Measurements from ENCODE around the gene CPS1.

Gene CPS1

DNA sequence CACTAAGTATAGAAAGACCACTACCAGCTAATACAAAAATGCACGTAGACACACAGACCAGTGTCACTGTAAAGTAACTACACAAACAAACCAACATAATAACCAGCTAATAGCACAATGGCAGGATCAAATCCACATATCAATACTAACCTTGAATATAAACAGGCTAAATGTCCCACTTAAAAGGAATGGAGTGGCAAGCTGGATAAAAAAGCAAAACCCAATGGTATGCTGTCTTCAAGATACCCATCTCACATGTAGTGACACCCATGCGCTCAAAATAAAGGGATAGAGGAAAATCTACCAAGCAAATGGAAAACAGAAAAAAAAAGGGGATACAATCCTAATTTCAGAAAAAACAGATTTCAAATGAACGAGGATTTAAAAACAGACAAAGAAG lies 41.8 kb downstream of the CPS1 start:
- no peak overlapping the region for H3K4me3 ChIP-seq (ENCODE audit: low read depth, low read length)
- no peak for DNase-seq (ENCODE audit: low read depth)
- TF ChIP-seq CTCF (conservative IDR thresholded peaks at IDR 0.05; ENCODE audit: low read depth, low read length): no peak

- DNase-seq (ENCODE audit: low read depth): no peak
- no peak for TF ChIP-seq CTCF (conservative IDR thresholded peaks at IDR 0.05; ENCODE audit: low read depth, low read length)
- H3K4me3 ChIP-seq (ENCODE audit: low read depth, low read length): no peak overlapping the region
Observed at GRCh38 chr2:210599476-210599875, 43.1 kb downstream of the CPS1 start.

GRCh38 chr2:210604666-210605065 lies 48.3 kb downstream of the CPS1 start:
- no peak overlapping the region for H3K4me3 ChIP-seq (ENCODE audit: low read depth, low read length)
- DNase-seq (ENCODE audit: low read depth): no peak
- no peak for TF ChIP-seq CTCF (conservative IDR thresholded peaks at IDR 0.05; ENCODE audit: low read depth, low read length)

GRCh38 chr2:210606001-210606400 lies 49.6 kb downstream of the CPS1 start:
- no peak overlapping the region for H3K4me3 ChIP-seq (ENCODE audit: low read depth, low read length)
- DNase-seq (ENCODE audit: low read depth): no peak
- no peak for TF ChIP-seq CTCF (conservative IDR thresholded peaks at IDR 0.05; ENCODE audit: low read depth, low read length)

- H3K4me3 ChIP-seq (ENCODE audit: low read depth, low read length): no peak overlapping the region
- DNase-seq (ENCODE audit: low read depth): no peak
- no peak for TF ChIP-seq CTCF (conservative IDR thresholded peaks at IDR 0.05; ENCODE audit: low read depth, low read length)
Observed at GRCh38 chr2:210611466-210611865, 55.1 kb downstream of the CPS1 start.

DNA sequence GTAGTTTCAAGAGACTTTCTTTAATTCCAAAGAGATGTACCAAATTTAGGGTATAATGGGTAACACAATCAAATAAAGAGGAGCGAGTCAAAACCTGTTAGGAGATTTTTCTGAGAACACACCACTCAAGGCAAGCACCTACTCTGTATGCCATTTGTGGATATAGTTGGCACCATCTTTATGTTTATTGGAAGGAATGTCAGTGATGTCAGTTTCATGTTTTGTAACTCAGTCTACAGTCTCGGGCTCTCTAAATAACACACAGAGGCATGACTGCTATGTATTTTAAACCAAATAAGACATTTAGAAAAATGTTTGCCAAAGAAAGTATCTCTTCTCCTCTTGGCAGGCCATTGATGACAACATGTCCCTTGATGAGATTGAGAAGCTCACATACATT lies 59.7 kb downstream of the CPS1 start:
- no peak for TF ChIP-seq CTCF (conservative IDR thresholded peaks at IDR 0.05; ENCODE audit: low read depth, low read length)
- DNase-seq (ENCODE audit: low read depth): no peak
- H3K4me3 ChIP-seq (ENCODE audit: low read depth, low read length): no peak overlapping the region

GRCh38 chr2:210617318-210617717 lies 60.9 kb downstream of the CPS1 start:
- TF ChIP-seq CTCF (conservative IDR thresholded peaks at IDR 0.05; ENCODE audit: low read depth, low read length): no peak
- no peak overlapping the region for H3K4me3 ChIP-seq (ENCODE audit: low read depth, low read length)
- DNase-seq (ENCODE audit: low read depth): no peak
